Esophagus mucosa (tissue), 1 donor: ENCODE measurements around the gene DNASE1L2. TPM values are rescaled to one million over a fixed set of nuclear protein-coding genes. Genes with fewer than 3 reads are reported as not detected.
A peak's percentile ranks its signal among the peaks of the same experiment; 100 is the strongest.
"Not testable (repeated sequence)": the region's sequence is repeated elsewhere in the genome, so short reads cannot be mapped to it uniquely, and the experiment has no call there.

Experiments
- ATAC-seq: fragments of 200-7000 bp; cut with Tn5 transposase; one replicate; pipeline ENCODE4 v1.9.1; 2020
- total RNA-seq: library from RNA; stranded (reverse); gene quantifications from one replicate; pipeline ENCODE4 v1.2.4, GENCODE V29; 2023
- donor health status: DM: yes; HTN: yes; CAD: no.

DNASE1L2 gene
- total RNA-seq, 1 donor from 2014 or later: 0.12 TPM

DNA sequence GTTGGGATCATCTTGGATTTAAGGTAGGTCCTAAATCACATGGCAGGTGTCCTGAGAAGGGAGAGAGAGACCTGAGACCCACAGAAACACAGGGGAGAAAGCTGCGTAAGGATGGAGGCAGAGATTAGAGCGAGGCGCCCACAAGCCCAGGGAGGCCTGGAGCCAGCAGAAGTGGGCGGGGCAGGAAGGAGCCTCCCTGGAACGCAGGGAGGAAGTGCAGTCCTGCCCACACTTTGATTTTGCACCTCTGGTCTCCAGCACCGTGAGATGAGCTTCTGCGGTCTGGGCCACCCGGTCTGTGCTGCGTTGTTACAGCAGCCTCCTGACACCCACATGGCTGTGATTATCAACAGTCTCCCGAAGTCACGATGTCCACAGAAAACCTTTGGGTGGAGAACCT, 6.4 kb downstream of the DNASE1L2 start:
- ATAC-seq: no peak

DNA sequence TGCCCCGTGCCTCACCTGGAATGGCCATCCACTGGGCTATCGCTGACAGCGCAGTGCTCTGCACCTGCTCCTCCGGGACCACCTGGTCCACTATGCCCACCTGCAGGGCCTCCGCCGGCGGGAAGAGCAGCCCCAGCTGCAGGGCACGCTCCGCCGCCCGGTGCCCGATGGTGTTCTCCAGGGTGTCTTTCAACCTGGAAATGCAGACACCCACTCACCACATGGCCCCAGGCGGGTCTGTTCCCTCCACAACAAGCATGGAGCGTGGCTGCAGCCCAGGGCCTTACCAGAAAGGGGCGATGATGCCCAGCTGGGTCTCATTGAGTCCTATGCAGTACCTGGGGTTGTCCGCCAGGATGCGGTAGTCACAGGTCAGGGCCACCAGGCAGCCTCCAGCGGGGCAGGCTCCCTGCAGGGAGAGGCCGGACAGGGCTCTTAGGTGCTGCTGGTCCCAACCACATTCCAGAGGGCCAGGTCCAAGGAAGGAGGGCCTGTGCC, 6.8 kb downstream of the DNASE1L2 start:
- no peak for ATAC-seq

- ATAC-seq: peak; percentile 5
Measured at GRCh38 chr16:2243781-2244180, 7.5 kb downstream of the DNASE1L2 start.

DNA sequence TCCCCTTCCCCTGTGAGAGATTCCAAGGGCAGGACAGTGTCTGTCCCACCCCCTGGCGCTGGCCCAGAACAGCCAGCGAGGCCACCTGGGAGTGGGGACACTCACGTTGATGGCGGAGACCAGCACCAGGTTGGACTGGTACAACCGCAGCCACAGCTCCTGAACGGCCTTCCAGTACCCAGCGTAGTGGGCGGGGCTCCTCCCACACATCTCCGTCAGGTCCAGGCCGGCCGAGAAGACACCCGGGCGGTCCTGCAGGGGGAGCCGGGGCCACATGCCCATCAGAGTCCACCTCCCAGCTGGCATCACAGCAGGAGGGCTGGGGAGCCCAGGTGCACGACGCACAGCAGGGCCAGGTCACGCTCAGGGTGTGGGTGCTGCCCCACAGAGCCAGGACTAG, 8.1 kb downstream of the DNASE1L2 start:
- peak; percentile 31 for ATAC-seq

DNA sequence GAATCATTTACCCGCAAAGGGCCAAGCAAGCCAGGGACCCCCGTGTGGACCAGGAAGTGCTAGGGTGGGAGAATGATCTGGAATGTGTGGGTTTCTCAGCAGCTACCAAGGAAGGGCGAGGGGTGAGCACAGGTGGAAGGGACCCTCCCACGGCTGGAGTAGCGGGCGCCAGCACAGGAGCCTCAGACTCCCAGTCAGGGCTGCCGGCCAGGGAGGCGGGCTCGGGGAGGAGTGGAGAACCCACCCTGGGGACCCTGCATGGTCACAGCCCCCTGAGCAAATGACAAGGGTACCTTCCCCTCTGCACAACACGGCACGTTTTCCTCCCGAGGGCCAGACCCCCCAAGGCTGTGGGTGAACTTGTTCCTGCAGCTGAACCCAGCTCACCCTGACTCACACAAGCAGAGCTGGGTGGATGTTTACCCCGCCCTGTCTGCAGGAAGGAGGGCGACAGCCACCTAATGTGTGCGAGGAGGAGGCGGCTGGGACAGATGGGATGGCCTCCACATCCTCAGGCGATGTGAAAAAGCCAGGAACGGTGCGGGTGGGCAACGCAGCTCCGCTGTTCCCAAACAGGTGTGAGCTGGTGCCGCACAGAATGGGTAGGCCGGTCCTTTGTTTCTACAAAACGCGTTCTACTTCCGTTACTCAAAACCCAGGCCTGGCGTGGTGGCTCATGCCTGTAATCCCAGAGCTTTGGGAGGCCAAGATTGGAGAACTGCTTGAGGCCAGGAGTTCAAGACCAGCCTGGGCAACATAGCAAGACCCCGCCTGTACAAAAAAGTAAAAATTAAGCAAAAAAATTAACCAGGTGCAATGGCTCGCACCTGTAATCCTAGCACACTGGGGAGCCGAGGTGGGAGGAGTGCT, 8.9 kb downstream of the DNASE1L2 start:
- ATAC-seq: peak; percentile 46

DNA sequence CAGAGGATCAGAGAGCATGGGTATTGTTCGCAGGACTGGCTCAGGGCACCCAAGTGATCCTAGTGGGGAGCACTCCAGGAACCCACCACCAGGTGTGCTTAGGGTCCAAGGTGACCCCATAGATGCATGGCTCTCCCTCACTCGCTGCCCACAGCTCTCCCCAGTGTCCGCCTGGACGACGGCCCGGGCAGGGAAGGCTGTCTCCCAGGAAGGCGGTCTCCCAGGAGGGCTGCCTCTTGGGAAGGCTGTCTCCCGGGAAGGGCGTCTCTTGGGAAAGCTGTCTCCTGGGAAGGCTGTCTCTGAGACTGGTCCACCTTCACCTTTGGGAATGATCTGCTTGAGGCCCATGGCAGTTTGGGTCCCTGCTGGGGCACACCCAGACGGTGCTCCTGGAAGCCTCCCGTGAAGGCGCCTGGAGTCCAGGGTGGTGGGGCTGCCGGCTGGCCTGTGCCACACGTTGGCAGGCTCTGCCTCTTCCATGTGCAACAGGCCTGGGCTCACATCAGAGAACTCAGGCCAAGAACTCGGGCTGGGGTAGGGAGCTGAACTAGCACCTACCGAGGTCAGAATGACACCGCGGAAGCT, 10.1 kb downstream of the DNASE1L2 start:
- ATAC-seq: no peak

GRCh38 chr16:2250652-2251295, 14.5 kb downstream of the DNASE1L2 start:
- peak; percentile 17 for ATAC-seq

GRCh38 chr16:2251296-2252111, 15.3 kb downstream of the DNASE1L2 start, which contains the start of gene ECI1:
ECI1 (minus strand) TSS chr16:2251587; CDS start chr16:2251566, 21 bp downstream.
- peak; percentile 94 for ATAC-seq

DNA sequence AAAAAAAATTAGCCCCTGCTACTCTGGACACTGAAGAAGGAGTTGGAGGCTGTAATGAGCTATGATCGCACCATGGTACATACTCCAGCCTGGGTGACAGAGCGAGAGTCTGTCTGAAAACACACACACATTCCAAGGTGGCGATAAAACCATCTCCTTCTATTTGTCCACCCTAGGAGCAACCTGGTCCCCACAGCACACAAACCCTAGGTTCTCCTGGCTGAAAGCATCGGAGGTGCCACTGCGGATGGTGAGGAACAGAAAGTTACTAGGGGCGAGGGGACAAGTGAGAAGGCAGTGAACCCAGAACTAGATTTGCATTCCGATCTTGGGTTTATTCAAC, 16.5 kb downstream of the DNASE1L2 start:
- no peak for ATAC-seq

DNA sequence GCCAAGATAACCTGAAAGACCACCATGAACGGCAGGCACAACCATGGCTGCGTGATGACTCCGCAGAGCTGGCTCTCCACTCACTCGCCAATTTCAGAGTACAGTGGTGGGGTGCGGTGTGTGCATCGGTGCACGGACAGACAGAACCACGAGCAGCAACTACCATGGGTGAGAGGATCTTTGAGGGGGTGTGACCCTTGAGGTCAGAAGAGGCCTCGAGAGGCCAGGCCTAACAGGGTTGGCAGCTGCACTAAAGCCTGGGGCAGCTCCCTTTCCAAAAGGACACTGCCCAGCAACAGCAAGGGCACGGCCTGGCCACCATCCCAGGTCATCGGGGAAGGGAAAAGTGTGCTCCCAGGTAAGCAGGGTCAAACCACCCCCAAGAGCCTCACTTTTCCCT, 17.0 kb downstream of the DNASE1L2 start:
- no peak for ATAC-seq

DNA sequence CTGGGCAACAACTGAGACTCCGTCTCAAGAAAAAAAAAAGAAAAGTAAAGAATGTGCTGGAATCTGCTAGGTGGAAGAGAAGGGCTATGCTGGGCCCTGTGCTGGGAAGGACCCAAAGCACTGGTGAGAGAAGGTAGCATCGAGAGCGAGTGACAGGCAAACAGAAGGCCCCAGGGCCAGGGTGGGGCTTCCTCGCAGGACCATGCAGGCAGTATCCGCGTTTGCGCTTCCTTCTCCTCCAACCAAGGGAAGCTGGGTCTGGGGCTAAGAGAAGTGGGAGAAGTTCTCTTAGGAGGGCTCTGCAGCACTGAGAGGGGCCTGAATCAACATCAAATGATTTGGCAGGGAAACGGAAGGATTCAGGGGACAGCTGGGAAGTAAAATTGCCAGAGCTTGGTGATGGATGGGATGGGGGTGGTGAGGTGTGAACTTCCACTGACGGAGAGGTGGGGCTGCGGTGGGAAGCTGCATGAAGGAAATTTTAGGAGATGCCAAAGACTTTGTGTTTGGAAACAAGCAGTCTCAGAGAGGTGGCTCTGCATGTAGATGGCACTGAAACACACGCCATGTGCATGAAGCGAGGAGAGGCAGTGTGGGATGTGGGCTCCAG, 20.4 kb downstream of the DNASE1L2 start:
- no peak for ATAC-seq

DNA sequence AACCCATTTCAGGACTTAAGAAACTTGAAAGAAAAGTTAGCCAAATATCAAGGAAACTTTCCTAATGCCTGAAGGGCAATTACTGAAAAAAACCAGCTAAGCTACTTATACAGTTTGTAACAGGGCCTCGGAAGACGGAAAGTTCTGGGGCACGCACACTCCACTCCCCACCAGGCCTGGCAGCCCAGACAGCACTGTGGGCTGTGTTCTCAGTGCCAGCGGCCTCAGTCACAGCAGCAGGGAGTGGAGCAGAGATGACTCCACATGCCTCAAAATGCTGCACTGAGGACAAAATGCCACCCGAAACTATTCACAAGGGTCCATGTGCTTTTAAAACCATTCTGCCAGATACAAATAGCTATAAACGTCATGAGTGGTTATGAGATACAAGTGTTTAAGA, 21.5 kb downstream of the DNASE1L2 start:
- no peak for ATAC-seq

DNA sequence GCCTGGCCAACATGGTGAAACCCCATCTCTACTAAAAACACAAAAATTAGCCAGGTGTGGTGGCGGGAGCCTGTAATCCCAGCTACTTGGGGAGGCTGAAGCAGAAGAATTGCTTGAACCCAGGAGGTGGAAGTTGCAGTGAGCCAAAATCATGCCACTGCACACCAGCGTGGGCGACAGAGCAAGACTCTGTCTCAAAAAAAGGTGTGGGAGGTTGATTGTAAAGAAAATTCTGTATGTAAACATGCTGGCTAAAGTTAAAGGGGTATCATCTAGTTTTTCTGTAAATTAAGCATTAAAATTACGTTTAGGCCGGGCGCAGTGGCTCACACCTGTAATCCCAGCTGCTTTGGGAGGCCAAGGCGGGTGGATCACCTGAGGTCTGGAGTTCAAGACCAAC, 22.3 kb downstream of the DNASE1L2 start:
- ATAC-seq: not testable (repeated sequence)

DNA sequence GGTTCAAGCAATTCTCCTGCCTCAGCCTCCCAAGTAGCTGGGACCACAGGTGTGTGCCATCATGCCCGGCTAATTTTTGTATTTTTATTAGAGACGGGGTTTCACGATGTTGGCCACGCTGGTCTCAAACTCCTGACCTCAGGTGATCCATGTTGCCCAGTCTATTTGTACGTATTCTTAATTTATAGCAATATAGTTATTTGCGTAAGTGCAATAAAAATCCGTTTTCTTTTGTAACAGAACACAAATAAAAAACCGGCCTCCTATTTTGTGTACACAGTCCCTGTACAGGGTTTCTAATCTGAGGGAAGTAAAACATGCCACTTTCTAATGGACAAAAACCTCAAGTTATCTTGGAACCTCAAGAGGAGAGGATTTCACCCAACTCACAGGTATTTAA, 24.0 kb downstream of the DNASE1L2 start:
- no peak for ATAC-seq

- ATAC-seq: not testable (repeated sequence)
Measured at GRCh38 chr16:2263026-2263425, 26.8 kb downstream of the DNASE1L2 start.

DNA sequence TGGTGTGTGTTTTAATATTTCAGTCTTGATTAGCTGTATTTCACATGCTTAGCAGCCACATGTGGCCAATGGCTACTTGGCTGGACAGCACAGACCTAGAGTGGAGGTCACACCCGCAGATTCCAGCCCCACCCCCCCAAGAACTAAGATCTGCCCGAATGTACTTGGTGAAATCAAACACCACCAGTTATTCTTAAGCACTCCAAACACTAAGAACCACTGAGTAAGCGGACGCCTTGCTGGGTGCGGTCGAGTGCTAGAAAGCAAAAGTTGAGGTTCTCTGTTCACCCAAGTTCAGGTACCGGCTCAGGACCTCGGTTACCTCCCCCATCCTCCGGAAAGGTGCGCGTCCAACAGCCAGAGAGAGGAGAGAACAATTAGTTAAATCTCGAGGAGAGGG, 30.6 kb downstream of the DNASE1L2 start:
- not testable (repeated sequence) for ATAC-seq

- ATAC-seq: peak; percentile 72
Measured at GRCh38 chr16:2267505-2267912, 31.3 kb downstream of the DNASE1L2 start.

DNA sequence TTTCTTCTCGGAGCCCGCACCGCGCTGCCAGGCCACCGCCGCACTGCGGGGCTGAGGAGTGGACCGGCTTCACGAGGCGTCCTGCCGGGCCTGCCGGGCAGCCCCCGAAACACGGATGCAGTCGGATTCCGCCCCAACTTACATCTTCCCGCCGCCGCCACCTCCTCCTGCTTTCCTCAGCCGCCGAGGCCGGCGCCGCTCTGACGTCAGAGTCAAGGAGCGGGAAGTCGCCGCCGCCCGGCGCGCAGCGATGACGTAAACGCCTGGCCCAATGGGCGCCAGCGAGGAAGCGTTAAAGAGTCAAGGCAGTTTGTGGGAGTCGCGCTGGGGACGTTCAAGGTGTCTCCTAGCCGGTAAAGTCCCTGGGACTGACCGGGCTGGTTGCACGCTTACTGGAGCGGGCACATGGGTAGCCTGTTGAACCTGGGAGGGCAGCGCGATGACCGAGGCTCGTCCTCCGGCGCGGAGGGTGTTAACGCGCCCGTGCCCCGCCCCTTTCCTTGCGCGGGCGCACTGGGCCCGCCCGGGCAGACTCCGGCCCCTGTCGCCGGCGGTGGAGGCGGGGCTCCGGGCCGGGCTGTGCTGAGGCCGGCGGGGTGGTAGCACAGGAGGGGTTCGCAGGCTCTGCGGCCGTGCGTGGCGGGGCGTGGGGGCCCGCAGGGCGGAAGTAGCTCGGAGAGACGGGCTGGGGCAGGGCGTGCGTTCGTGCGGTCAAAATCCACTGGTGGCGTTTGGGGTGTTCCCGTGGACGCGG, 31.8 kb downstream of the DNASE1L2 start, which contains the start of gene RNPS1:
RNPS1 (minus strand) TSS at position 214 of the 754 bp plus-strand sequence. CDS start 3,483 bp downstream, outside the sequence.
- ATAC-seq: peak; percentile 91

- ATAC-seq: no peak
Measured at GRCh38 chr16:2270070-2270462, 33.8 kb downstream of the DNASE1L2 start.

- ATAC-seq: no peak
Measured at GRCh38 chr16:2270588-2271470, 34.6 kb downstream of the DNASE1L2 start.
